ENCODE results near the gene RALBP1.
"Not testable (repeated sequence)": the region's sequence is repeated elsewhere in the genome, so short reads cannot be mapped to it uniquely, and the experiment has no call there.

Gene RALBP1

DNA sequence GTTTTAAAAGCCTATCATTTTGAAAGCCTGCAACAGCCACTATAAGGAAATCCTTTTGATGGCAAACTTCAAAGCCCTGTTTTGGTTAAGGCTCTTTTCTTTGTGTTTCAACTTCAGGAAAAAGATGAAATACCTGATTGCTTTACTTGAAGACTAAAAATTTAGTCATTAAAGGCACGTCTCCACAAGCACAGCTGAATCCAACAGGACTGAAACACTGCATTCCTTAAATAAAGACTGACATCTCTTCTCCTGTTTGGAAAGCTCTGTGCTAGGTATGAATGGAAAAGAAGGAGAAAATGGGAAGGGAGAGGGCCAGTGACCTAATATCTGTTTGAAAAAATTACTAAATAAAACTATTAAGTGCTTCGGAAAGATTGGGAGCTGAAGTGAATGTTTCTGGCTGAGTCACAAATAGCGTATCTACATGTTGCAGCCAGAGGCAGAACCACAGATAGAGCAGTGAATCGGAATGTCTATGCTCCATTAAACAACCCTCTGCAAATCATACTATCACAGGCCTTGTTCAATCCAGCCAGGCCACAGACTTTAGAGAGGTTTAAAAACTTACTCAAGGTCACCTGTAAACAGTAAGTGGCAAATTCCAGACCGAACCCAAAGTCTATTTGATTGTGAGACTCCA lies 21.1 kb upstream of the RALBP1 start:
- DNase-seq (ENCODE audit: low read depth in 2 of 2) = no peak

DNA sequence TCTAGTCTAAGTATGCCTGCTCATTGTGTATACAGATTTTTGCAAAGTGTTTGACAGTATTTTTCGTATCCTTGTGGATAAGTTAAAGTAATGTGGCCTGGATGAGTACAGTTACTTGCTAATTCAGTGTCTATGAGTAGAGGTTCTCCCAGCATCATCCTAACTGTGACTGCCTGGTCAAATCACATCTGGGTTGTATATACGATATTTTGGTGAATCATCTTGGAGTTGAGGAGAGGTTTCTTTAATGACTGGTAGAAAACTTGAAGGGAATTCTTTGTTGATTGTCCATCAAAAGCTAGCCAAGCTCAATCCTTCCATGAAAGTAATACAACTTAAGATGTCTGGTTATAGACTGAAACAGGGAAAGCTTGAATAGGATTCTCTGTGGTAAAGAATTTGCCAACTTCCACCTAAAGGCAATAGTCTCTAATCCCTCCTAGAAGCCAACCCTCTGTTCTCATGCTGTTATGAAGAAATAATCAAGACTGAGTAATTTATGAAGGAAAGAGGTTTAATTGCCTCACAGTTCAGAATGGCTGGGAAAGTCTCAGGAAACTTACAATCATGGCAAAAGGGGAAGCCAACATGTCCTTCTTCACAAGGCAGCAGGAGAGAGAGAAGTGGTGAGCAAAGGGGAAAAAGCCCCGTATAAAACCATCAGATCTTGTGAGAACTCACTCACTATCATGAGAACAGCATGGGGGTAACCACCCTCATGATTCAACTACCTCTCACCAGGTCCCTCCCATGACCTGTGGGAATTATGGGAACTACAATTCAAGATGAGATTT lies 19.4 kb upstream of the RALBP1 start:
- DNase-seq (ENCODE audit: low read depth in 2 of 2) = no peak

DNA sequence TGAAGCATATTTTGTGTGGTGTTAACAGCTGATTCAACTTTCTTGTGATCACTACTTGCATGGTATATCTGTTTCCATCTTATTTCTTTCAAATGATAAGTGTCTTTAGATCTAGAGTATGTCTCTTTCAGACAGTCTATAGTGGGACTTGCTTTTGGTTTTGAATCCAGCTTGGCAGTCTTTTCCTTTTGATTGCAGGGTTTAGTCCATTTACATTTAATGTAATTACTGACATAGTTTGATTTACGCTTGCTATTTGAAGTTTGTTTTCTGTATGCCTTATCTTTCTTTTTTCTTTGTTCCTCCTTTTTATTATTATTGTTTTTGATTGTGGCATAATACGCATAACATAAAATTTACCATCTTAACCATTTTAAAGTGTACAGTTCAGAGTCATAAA lies 9.2 kb upstream of the RALBP1 start:
- DNase-seq (ENCODE audit: low read depth in 2 of 2) = no peak

- no peak for DNase-seq (ENCODE audit: low read depth in 2 of 2)
These were observed 8.5 kb upstream of the RALBP1 start for GRCh38 chr18:9466846-9467245.

DNA sequence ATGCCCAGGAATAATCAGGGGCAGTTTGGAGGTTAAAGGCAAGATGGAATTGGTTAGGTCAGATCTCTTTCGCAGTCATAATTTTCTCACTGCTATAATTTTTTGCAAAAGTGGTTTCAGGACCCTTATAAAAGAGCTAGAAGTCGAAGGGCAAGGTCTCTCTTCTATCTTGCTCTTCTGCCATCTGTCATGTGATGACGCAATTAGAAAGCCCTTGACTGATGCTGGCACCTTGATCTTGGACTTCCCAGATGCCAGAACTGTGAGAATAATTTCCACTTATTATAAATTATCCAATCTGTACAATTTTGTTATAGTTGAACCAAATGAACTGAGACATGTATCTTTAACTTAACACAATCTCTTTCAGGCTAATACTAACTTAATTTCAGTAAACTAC lies 6.3 kb upstream of the RALBP1 start:
- DNase-seq (ENCODE audit: low read depth in 2 of 2) = no peak

DNA sequence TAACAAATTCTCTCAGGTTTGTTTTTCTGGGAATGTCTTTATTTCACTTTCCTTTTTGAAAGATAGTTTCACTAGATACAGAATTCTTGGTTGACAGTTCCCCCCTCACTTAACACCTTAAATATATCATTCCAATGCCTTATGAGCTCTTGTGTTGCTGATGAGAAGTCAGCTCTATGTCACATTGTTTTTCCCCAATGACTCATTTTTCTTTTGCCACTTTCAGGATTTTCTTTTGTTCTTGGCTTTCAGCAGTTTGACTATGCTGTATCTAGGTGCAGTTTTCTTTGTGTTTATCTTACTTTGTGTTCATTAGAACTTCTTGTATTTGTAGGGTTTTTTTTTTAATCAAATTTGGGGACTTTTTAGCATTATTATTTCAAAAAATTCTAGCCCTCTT lies 5.6 kb upstream of the RALBP1 start:
- DNase-seq (ENCODE audit: low read depth in 2 of 2) = no peak

DNA sequence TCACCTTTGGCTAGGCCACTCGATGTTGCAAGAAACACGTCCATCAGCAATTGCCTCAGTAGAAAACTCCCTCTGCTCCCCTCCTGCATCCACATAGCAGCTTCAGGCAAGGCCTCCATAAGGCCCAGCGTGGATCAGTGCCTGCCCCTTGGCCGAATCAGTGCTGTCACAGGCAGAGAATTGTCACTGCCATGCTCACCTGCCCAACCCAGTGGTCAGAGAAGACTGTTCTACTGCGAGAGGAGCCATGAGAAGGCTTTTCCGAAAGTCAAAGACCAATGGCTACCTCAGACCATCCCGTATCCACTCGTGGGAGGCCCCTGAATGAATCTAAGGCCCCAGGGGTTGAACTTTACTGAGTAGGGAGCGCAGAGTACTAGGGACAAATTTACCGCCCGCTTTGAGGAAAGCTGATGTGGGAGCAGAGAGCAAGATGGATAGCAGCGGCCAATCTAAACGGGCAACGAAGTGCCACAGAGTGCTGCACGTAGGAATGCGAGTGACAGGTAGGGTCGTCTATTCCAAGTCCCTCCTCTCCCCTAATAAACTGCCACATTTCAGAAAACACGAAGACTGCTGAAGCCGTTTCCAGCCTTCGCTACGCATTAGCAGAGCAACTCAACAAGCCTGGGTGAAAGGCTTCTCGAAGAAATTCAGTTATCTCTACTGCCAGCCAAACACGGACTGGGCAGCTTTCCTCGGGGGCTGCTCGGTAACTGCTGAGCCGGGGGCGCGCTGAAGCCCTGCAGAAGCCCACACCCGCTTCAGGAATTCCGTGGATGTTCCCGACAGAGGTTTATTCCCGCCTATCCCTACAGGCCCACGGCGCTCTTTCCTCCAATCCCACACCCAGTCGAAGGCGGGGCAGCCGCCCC lies 968 bp upstream of the RALBP1 start:
- no peak for DNase-seq (ENCODE audit: low read depth in 2 of 2)

DNA sequence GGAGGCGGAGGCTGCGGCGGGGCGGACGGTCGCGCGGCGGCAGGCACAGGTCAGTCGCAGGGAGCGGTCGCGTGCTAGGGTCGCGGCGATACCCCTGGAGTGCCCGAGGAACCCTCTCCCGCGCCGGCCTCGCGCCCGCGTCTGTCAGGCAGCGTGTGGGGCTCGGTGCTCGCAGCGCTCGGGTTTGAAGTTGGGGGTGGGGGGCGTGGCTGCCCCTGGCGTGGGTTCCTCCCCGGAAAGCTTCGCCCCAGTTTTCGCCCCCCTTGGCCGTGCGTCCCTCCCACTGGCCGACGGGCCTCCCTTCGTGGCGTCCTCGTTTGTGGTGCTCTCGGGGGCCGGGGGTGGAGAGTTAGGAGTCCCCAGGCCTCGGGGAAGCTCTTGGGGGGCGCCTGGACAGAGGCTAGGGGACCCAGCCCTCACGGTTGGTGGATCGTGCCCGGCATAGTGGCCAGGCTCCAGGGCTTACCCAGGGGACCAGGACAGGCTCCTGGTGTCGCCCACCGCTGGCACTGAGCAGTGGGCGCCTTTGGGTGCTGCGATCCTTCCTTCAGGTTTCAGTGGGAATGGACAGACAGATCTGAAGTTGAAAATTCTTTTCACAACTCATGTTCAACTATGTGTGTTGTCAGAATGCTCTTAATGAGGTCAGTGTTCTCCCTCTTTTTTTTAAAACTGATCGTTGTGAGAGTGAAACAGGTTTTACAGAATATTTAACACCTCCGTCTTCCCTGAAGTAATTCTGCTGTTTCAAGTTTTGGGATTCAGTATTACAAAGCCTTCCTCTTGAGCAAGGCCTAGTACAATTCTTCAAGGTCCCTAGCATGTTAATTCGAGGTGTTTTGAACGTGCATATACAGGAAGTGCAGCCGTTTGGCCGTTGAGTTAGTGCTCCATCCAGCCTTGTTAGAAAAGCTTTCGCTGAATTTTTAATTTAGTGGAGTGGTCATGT lies 604 bp downstream of the RALBP1 start:
- DNase-seq (ENCODE audit: low read depth in 2 of 2) = peak; percentile 30 to 49

DNA sequence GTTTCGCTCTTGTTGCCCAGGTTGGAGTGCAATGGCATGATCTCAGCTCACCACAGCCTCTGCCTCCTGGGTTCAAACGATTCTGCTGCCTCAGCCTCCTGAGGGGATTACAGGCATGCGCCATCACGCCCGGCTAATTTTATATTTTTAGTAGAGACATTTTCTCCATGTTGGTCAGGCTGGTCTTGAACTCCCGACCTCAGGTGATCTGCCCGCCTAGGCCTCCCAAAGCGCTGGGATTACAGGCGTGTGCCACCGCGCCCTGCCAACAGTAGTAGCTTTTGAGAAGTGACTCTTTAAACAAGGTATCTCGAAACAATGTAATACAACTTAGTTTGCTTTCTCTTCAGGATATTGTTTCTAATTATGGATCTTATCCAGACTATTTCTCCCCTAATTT lies 1.6 kb downstream of the RALBP1 start:
- DNase-seq (ENCODE audit: low read depth in 2 of 2) = not testable (repeated sequence)

DNA sequence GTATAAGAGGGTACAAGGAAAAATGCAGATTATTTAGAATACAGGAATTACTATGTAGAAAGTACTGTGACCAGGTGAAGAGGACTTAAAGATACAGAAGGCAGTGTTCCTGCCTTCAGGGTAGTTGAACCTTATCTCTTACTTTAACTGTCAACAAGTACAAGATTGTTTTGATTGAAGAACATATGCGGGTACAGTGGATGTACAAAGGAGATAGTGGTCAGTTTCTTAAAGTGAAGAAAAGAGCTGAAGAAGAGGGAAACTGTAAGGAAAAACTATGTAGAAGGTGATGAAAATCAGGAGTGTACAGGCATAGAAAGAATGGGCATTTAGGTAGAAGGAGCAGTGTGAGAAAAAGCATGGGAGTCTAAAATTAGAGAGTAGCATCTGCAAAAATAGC lies 2.2 kb downstream of the RALBP1 start:
- DNase-seq (ENCODE audit: low read depth in 2 of 2) = no peak

GRCh38 chr18:9478545-9478944 lies 3.2 kb downstream of the RALBP1 start:
- no peak for DNase-seq (ENCODE audit: low read depth in 2 of 2)

GRCh38 chr18:9482790-9483189 lies 7.5 kb downstream of the RALBP1 start:
- DNase-seq (ENCODE audit: low read depth in 2 of 2) = no peak

DNA sequence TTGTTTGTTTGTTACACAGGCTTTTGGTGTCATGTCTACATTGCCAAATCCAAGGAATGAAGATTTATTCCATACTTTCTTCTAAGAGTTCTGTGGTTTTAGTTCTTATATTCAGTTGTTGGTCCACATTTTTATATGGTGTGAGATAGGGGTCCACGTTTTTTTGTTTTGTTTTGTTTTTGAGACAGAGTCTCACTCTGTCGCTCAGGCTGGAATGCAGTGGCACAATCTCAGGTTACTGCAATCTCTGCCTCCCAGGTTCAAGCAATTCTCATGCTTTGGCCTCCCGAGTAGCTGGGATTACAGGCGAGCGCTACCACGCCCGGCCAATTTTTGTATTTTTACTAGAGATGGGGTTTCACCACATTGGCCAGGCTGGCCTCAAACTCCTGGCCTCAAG lies 8.2 kb downstream of the RALBP1 start:
- DNase-seq (ENCODE audit: low read depth in 2 of 2) = no peak

- DNase-seq (ENCODE audit: low read depth in 2 of 2) = not testable (repeated sequence)
These were observed 9.5 kb downstream of the RALBP1 start for GRCh38 chr18:9484856-9485255.

- DNase-seq (ENCODE audit: low read depth in 2 of 2) = no peak
These were observed 13.2 kb downstream of the RALBP1 start for GRCh38 chr18:9488538-9488937.

DNA sequence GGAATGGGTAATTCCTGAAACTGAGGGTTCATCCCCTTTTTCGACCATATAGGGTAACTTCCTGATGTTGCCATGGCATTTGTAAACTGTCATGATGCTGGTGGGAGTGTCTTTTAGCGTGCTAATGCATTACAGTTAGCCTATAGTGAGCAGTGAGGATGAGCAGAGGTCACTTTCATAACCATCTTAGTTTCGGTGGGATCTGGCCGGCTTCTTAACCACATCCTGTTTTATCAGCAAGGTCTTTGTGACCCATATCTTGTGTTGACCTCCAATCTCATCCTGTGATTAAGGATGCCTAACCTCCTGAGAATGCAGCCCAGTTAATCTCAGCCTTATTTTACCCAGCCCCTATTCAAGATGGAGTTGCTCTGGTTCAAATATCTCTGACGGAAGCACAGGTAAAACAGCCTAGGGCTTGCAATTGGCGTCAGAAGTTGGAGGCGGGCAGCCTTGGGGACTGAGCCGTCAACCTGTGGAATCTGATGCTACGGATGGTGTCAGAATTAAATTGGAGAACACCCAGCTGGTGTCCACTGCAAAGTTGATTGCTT lies 19.5 kb downstream of the RALBP1 start:
- no peak for DNase-seq (ENCODE audit: low read depth in 2 of 2)

GRCh38 chr18:9495465-9495864 lies 20.2 kb downstream of the RALBP1 start:
- no peak for DNase-seq (ENCODE audit: low read depth in 2 of 2)

GRCh38 chr18:9495916-9496705 lies 20.8 kb downstream of the RALBP1 start:
- DNase-seq (ENCODE audit: low read depth in 2 of 2) = no peak

DNA sequence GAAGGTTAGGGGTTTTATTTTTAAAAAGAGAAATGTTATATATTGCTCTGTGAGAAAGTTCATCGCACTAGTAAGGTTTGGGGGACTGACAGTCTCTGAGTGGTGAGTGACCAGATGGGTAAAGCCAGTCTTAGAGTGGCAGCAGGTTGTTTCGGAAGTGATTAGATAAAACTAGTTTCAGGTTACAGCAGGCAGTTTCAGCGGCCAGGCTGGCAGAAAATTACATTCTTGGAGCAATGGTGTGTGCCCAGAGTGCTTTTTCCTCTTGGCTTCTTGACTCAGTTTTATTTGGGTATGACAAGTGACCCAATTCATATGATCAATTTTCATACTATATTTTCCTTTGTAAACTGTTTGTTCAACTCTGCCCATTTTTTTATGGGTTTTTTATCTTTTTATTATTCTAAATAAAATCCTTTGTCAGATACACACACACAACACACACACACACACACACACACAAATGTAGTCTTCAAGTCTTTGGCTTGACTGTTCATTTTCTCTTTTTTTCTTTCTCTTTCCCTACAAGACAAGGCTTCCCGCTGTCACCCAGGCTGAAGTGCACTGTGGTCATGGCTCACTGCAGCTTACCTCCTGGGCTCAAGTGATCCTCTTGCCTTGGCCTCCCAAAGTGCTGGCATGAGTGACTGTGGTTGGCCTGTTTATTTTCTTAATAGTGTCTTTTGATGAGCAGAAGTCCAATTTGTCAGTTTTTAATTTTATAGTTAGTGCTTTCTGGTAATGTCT lies 30.9 kb downstream of the RALBP1 start:
- no peak for DNase-seq (ENCODE audit: low read depth in 2 of 2)
